PC-9 (cell line): ENCODE measurements around the gene FIZ1. TPM values are rescaled to one million over a fixed set of nuclear protein-coding genes. Genes with fewer than 3 reads are reported as not detected.

Experiments used
- BruUV-seq: library from RNA; stranded (reverse); fragments of 400-500 nt; replicated peaks from 2 replicates; lab custom pipeline; 2021; lab: Mats Ljungman, UMichigan
- CTCF ChIA-PET: fragments of 300-600 bp; sonication (Branson Sonifier 250); formaldehyde crosslinking; loops from one replicate; lab custom pipeline; 2022; ENCODE audit warnings: antibody characterized with exemption; lab: Charles Lee
- POLR2A ChIA-PET: fragments of 300-600 bp; sonication (Branson Sonifier 250); formaldehyde crosslinking; loops from one replicate; lab custom pipeline; 2022; ENCODE audit warnings: antibody characterized with exemption; ENCODE audit not compliant: unreplicated experiment; lab: Charles Lee
- DNase-seq, 2 experiments: peaks; one replicate each; pipeline versions ENCODE4 v3.0.0 to v3.0.0-alpha.2; 2015 to 2022; ENCODE audit warnings: mixed read lengths in 1 of 2
- H2AFZ ChIP-seq: fragments of 200-600 bp; sonication (generic); 2 replicates; pipeline ENCODE4 v1.8.1; 2017; ENCODE audit warnings: antibody characterized with exemption
- H3F3A ChIP-seq: fragments of 200-600 bp; sonication (generic); 2 replicates; pipeline ENCODE4 v1.8.1; 2017; ENCODE audit warnings: antibody characterized with exemption, mild to moderate bottlenecking, low read depth; ENCODE audit not compliant: insufficient read depth
- H3K27ac ChIP-seq: fragments of 200-600 bp; sonication (generic); 2 replicates; pipeline ENCODE4 v1.6.1; 2016; ENCODE audit warnings: mixed run types
- H3K27me3 ChIP-seq: fragments of 200-600 bp; sonication (generic); 2 replicates; pipeline ENCODE4 v1.6.1; 2016; ENCODE audit warnings: low read depth, mixed run types; ENCODE audit not compliant: insufficient read depth
- H3K36me3 ChIP-seq: fragments of 200-600 bp; sonication (generic); 2 replicates; pipeline ENCODE4 v1.6.1; 2016; ENCODE audit warnings: low read depth, mixed run types
- H3K4me1 ChIP-seq: fragments of 200-600 bp; sonication (generic); replicated peaks from 2 replicates; pipeline ENCODE4 v1.6.1; 2016; ENCODE audit warnings: mixed run types; ENCODE audit not compliant: insufficient read depth
- H3K4me2 ChIP-seq: fragments of 200-600 bp; sonication (generic); 2 replicates; pipeline ENCODE4 v1.6.1; 2017; ENCODE audit warnings: mixed run types
- H3K4me3 ChIP-seq: fragments of 200-600 bp; sonication (generic); 2 replicates; pipeline ENCODE4 v1.6.1; 2016; ENCODE audit warnings: mixed run types
- H3K79me2 ChIP-seq: fragments of 200-600 bp; sonication (generic); 2 replicates; pipeline ENCODE4 v1.6.1; 2017; ENCODE audit warnings: low read depth, mixed run types
- H3K9me2 ChIP-seq: fragments of 200-600 bp; sonication (generic); 2 replicates; pipeline ENCODE4 v1.8.1; 2017; ENCODE audit warnings: mild to moderate bottlenecking; ENCODE audit not compliant: insufficient read depth
- H3K9me3 ChIP-seq: fragments of 200-600 bp; sonication (generic); 2 replicates; pipeline ENCODE4 v1.8.1; 2016; ENCODE audit warnings: low read depth; ENCODE audit not compliant: insufficient read depth
- H4K20me1 ChIP-seq: fragments of 200-600 bp; sonication (generic); 2 replicates; pipeline ENCODE4 v1.8.1; 2017; ENCODE audit not compliant: insufficient read depth
- CTCF ChIP-seq: fragments of 200-600 bp; sonication (generic); conservative IDR thresholded peaks from 2 replicates; pipeline ENCODE4 v1.6.1; 2017; ENCODE audit warnings: mixed run types, antibody characterized with exemption, mild to moderate bottlenecking, moderate library complexity
- EZH2 ChIP-seq: fragments of 200-600 bp; sonication (generic); IDR thresholded peaks from 2 replicates; pipeline ENCODE4 v1.8.0; 2017; ENCODE audit warnings: antibody characterized with exemption, low read depth
- intact Hi-C: fragments of 100-400 bp; cut with micrococcal nuclease; formaldehyde crosslinking; loops from one replicate; pipeline ENCODE4 v1.10.0; 2022; ENCODE audit not compliant: unreplicated experiment
- total RNA-seq: library from RNA; stranded (reverse); gene quantifications from 2 replicates; pipeline ENCODE4 v1.2.3, GENCODE V29; 2021

Gene FIZ1
- total RNA-seq, 1 experiment from 2014 or later = 25.4 TPM

GRCh38 chr19:55594996-55595545 lies 4.2 kb downstream of the FIZ1 start:
- no peaks in the 10 kb centered on the region for H3K4me1 ChIP-seq
- ChIA-PET CTCF (no interaction called here), POLR2A (interaction anchor here (0.6 to 0.7 kb wide), 3 partner anchors 8 to 532 kb away, joined by 3 to 5 read pairs (median 4); partner anchors contain the start of gene RDH13)
- H3K27ac ChIP-seq = no peak overlapping the region
- intact Hi-C loops = loop anchor here (5.0 kb wide), 1 partner anchor 428 kb away; the partner anchor contains the start of gene DNAAF3
- DNase-seq = peak in 1 of 2 experiments; percentile 29
- 0 out of 2 replicates have a peak, but pooled peaks cover 3% of the 10 kb centered on the region for H3K79me2 ChIP-seq
- no peaks in the 10 kb centered on the region for H3K27me3 ChIP-seq
- TF ChIP-seq CTCF = no peak
- peaks cover 4% of the 10 kb centered on the region; the same call in 1 of the 2 replicates for H3K36me3 ChIP-seq
- no peaks in the 10 kb centered on the region for H3K9me2 ChIP-seq
- no peak overlapping the region for H3K4me2 ChIP-seq
- H2AFZ ChIP-seq = no peak overlapping the region
- H3F3A ChIP-seq = peaks cover 29% of the 10 kb centered on the region
- H3K4me3 ChIP-seq = no peak overlapping the region
- BruUV-seq = no TSS peak
- no peaks in the 10 kb centered on the region for H4K20me1 ChIP-seq
- H3K9me3 ChIP-seq = no peaks in the 10 kb centered on the region

DNA sequence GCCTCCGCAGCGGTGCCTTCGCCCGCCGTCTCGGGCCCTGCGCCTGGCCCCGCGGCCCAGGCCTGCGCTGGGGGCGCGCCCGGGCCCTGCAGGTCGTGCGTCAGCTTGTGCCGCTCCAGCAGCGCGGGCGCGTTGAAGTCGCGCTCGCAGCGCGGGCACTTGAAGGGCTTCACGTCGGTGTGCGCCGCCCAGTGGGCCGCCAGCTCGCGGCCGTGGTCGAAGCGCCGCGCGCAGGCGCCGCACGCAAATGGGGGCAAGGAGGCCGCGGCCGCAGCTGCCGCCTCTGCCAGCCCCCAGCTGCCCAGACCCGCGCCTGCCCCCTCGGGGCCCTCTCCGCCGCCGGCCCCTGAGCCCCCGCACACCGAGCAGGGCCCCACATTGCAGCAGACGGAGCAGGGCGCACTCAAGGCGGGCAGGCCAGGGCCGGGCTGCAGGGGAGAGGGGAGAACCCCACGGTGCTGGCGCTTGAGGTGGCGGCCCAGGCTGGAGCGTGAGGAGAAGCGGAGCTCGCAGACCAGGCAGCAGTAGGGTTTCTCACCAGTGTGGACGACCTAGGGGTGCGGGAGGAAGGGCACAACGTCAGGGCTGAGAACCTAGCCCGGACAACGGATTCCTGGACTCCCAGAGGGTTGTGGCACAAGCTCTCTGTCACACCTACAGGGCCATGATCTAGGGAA lies 6.1 kb downstream of the FIZ1 start:
- H3K4me2 ChIP-seq = no peak overlapping the region
- ChIA-PET POLR2A (no interaction called here), CTCF (no interaction called here)
- H3K79me2 ChIP-seq = 0 out of 2 replicates have a peak, but pooled peaks cover 3% of the 10 kb centered on the region
- no peaks in the 10 kb centered on the region for H4K20me1 ChIP-seq
- no peaks in the 10 kb centered on the region for H3K27me3 ChIP-seq
- peaks cover 31% of the 10 kb centered on the region for H3F3A ChIP-seq
- no peak overlapping the region for H3K27ac ChIP-seq
- H3K36me3 ChIP-seq = peaks cover 4% of the 10 kb centered on the region; the same call in 1 of the 2 replicates
- TF ChIP-seq CTCF (no peak), EZH2 (no peak)
- no peaks in the 10 kb centered on the region for H3K4me1 ChIP-seq
- no peak overlapping the region for H3K4me3 ChIP-seq
- DNase-seq = no peak
- H3K9me3 ChIP-seq = no peaks in the 10 kb centered on the region
- no peak overlapping the region for H2AFZ ChIP-seq
- intact Hi-C loops = no loop called here
- BruUV-seq = no TSS peak
- H3K9me2 ChIP-seq = no peaks in the 10 kb centered on the region

DNA sequence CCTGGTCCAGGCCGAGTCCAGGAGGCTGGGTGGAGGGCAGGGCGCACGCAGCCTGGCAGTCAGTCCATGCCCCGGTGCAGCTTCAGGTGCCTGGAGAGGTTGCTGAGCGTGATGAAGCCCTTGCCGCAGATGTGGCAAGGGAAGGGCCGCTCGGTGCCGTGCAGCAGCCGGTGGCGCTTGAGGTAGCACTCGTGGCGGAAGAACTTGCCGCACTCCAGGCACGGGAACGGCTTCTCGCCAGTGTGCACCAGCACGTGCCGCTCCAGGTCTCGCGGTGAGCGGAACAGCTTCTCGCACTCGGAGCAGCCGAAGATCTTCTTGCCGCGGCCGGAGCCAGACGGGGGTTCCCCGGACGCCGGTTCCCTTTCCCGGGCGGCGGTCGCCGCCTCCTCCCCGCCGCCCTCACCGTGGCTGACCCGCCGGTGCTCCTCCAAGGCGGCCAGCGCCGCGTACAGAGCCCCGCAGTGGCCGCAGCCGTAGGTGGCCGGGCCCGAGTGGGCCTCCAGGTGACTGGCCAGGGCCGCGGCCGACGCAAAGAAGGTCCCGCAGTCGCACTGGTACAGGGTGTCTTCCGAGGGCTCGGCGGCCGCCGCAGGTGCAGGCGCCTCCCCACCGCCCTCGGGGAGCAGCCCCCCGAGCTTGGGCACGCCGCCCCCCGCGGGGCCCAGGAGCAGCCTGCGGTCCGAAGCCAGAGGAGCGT lies 6.8 kb downstream of the FIZ1 start:
- Histone ChIP-seq H3F3A (peaks cover 32% of the 10 kb centered on the region), H3K27ac (no peak overlapping the region), H4K20me1 (no peaks in the 10 kb centered on the region), H3K4me3 (no peak overlapping the region), H3K4me2 (no peak overlapping the region), H3K36me3 (peaks cover 4% of the 10 kb centered on the region; the same call in 1 of the 2 replicates), H3K4me1 (no peaks in the 10 kb centered on the region), H3K79me2 (no peaks in the 10 kb centered on the region), H3K9me2 (no peaks in the 10 kb centered on the region), H2AFZ (no peak overlapping the region), H3K9me3 (no peaks in the 10 kb centered on the region), H3K27me3 (no peaks in the 10 kb centered on the region)
- POLR2A ChIA-PET = no interaction called here
- CTCF ChIA-PET = no interaction called here
- intact Hi-C loops = no loop called here
- TF ChIP-seq EZH2 (no peak), CTCF (no peak)
- no peak for DNase-seq
- BruUV-seq = no TSS peak
